SH-SY5Y (cell line): ENCODE results near the gene SETD4.

Experiments used
- GATA2 ChIP-seq: IDR thresholded peaks from 2 replicates; pipeline ENCODE4 v1.6.1; 2011; ENCODE audit warnings: mild to moderate bottlenecking, low read depth, low read length
- GATA3 ChIP-seq: IDR thresholded peaks from 2 replicates; pipeline ENCODE4 v1.6.1; 2011; ENCODE audit warnings: low read depth, mild to moderate bottlenecking, low read length, moderate library complexity

Gene SETD4

GRCh38 chr21:36022427-36023091, 37.8 kb downstream of the SETD4 start:
- no peak for TF ChIP-seq GATA2
- no peak for TF ChIP-seq GATA3

GRCh38 chr21:36021251-36021837, 39.0 kb downstream of the SETD4 start:
- no peak for TF ChIP-seq GATA3
- TF ChIP-seq GATA2 = no peak

GRCh38 chr21:36015045-36015444, 45.3 kb downstream of the SETD4 start:
- TF ChIP-seq GATA3 (no peak), GATA2 (no peak)

- TF ChIP-seq GATA2 (no peak), GATA3 (no peak)
These were observed 49.5 kb downstream of the SETD4 start for GRCh38 chr21:36010801-36011200.

- TF ChIP-seq GATA2 (no peak), GATA3 (no peak)
These were observed 51.8 kb downstream of the SETD4 start for GRCh38 chr21:36008505-36008904.

- TF ChIP-seq GATA2 (no peak), GATA3 (no peak)
These were observed 54.4 kb downstream of the SETD4 start for GRCh38 chr21:36005879-36006400.

- no peak for TF ChIP-seq GATA2
- TF ChIP-seq GATA3 = no peak
These were observed 55.3 kb downstream of the SETD4 start for GRCh38 chr21:36005018-36005417.

GRCh38 chr21:36004441-36004840, 55.9 kb downstream of the SETD4 start:
- no peak for TF ChIP-seq GATA2

GRCh38 chr21:36003776-36004175, 56.5 kb downstream of the SETD4 start:
- no peak for TF ChIP-seq GATA3
- no peak for TF ChIP-seq GATA2

- TF ChIP-seq GATA3 = no peak
- TF ChIP-seq GATA2 = no peak
These were observed 64.1 kb downstream of the SETD4 start for GRCh38 chr21:35996217-35996616.

GRCh38 chr21:35995522-35996088, 64.7 kb downstream of the SETD4 start:
- TF ChIP-seq GATA3 (no peak), GATA2 (no peak)

GRCh38 chr21:35994613-35995012, 65.7 kb downstream of the SETD4 start:
- TF ChIP-seq GATA2 (no peak), GATA3 (no peak)

GRCh38 chr21:35993875-35994490, 66.3 kb downstream of the SETD4 start:
- TF ChIP-seq GATA2 (no peak), GATA3 (no peak)

- TF ChIP-seq GATA3 (no peak), GATA2 (no peak)
These were observed 69.2 kb downstream of the SETD4 start for GRCh38 chr21:35991131-35991530.

- TF ChIP-seq GATA2 (no peak), GATA3 (no peak)
These were observed 69.7 kb downstream of the SETD4 start for GRCh38 chr21:35990609-35991008.
